ENCODE data around the gene NIFK.

NIFK gene

DNA sequence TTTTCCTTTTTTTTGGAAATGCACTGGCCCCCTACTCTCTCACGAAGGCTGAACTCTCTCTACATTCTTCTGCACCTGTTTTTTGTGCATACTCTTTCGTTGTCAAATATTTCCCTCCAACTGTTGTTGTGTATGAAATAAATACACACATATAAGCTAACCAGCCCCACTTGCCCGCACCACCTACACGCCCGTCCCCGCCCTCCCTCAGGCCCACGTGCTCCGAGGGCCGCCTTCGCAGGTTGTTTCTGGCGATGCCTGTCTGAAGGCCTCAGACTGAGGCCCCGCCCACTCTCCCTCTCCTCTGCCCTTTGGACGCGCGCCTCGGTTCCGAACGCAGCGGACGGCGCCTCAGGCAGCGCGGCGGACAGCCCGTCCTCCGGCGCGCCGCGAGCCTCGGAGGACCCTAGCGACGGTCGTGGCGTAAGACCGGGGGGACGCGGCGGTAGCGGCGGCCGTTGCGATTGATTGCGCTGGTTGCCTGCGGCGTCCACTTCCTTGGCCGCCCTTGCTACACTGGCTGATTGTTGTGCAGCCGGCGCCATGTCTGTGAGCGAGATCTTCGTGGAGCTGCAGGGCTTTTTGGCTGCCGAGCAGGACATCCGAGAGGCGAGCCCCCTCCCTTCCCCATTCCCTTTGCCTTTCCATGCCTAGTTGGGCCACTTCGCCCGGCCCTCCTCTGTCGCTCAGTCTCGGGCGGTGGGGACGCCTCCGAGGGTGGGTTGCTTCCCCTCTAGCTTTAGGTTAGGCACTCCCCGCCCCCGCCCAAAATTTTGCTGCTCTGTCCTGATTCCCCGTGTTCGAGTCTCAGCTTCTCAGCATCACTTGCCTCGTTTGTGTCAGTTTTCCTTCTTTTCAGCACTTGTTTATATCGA lies 18.8 kb upstream of the NIFK start, which contains the start of gene TSN (continued):
- TF ChIP-seq, protein P1, sequence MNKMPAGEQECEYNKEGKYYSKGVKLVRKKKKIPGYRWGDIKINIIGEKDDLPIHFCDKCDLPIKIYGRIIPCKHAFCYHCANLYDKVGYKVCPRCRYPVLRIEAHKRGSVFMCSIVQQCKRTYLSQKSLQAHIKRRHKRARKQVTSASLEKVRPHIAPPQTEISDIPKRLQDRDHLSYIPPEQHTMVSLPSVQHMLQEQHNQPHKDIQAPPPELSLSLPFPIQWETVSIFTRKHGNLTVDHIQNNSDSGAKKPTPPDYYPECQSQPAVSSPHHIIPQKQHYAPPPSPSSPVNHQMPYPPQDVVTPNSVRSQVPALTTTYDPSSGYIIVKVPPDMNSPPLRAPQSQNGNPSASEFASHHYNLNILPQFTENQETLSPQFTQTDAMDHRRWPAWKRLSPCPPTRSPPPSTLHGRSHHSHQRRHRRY (tag by site-specific recombination; IDR thresholded peaks at IDR 0.05): no peak
- no peak for TF ChIP-seq ZNF184 (tag by site-specific recombination; IDR thresholded peaks at IDR 0.05)
- no peak for TF ChIP-seq OSR2 (tag by site-specific recombination; IDR thresholded peaks at IDR 0.05)
- TF ChIP-seq EGR2 (tag by site-specific recombination; IDR thresholded peaks at IDR 0.05; ENCODE audit: low read depth): peak; percentile 93
- TF ChIP-seq ZNF610 (tag by site-specific recombination; IDR thresholded peaks at IDR 0.05; ENCODE audit: borderline replicate concordance): no peak
- TF ChIP-seq ZNF19 (tag by site-specific recombination; IDR thresholded peaks at IDR 0.05; ENCODE audit: low read depth): no peak
- TF ChIP-seq, protein P2, sequence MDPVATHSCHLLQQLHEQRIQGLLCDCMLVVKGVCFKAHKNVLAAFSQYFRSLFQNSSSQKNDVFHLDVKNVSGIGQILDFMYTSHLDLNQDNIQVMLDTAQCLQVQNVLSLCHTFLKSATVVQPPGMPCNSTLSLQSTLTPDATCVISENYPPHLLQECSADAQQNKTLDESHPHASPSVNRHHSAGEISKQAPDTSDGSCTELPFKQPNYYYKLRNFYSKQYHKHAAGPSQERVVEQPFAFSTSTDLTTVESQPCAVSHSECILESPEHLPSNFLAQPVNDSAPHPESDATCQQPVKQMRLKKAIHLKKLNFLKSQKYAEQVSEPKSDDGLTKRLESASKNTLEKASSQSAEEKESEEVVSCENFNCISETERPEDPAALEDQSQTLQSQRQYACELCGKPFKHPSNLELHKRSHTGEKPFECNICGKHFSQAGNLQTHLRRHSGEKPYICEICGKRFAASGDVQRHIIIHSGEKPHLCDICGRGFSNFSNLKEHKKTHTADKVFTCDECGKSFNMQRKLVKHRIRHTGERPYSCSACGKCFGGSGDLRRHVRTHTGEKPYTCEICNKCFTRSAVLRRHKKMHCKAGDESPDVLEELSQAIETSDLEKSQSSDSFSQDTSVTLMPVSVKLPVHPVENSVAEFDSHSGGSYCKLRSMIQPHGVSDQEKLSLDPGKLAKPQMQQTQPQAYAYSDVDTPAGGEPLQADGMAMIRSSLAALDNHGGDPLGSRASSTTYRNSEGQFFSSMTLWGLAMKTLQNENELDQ (tag by site-specific recombination; IDR thresholded peaks at IDR 0.05; ENCODE audit: low read depth): no peak
- TF ChIP-seq, protein P3, sequence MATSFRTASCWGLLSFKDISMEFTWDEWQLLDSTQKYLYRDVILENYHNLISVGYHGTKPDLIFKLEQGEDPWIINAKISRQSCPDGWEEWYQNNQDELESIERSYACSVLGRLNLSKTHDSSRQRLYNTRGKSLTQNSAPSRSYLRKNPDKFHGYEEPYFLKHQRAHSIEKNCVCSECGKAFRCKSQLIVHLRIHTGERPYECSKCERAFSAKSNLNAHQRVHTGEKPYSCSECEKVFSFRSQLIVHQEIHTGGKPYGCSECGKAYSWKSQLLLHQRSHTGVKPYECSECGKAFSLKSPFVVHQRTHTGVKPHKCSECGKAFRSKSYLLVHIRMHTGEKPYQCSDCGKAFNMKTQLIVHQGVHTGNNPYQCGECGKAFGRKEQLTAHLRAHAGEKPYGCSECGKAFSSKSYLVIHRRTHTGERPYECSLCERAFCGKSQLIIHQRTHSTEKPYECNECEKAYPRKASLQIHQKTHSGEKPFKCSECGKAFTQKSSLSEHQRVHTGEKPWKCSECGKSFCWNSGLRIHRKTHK (tag by site-specific recombination; IDR thresholded peaks at IDR 0.05): no peak
- no peak for TF ChIP-seq MYNN (tag by site-specific recombination; IDR thresholded peaks at IDR 0.05; ENCODE audit: borderline replicate concordance)
- peak; percentile 96 for TF ChIP-seq ZFHX2 (tag by site-specific recombination; conservative IDR thresholded peaks at IDR 0.05)
- no peak for TF ChIP-seq ZNF624 (tag by site-specific recombination; IDR thresholded peaks at IDR 0.05)
- TF ChIP-seq ZNF394 (tag by site-specific recombination; IDR thresholded peaks at IDR 0.05; ENCODE audit: borderline replicate concordance): peak; percentile 29; the same call in 1 of the 2 replicates
- TF ChIP-seq, protein P4, sequence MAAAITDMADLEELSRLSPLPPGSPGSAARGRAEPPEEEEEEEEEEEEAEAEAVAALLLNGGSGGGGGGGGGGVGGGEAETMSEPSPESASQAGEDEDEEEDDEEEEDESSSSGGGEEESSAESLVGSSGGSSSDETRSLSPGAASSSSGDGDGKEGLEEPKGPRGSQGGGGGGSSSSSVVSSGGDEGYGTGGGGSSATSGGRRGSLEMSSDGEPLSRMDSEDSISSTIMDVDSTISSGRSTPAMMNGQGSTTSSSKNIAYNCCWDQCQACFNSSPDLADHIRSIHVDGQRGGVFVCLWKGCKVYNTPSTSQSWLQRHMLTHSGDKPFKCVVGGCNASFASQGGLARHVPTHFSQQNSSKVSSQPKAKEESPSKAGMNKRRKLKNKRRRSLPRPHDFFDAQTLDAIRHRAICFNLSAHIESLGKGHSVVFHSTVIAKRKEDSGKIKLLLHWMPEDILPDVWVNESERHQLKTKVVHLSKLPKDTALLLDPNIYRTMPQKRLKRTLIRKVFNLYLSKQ (tag by site-specific recombination; IDR thresholded peaks at IDR 0.05; ENCODE audit: borderline replicate concordance): no peak
- no peak for TF ChIP-seq ZNF138 (tag by site-specific recombination; IDR thresholded peaks at IDR 0.05; ENCODE audit: borderline replicate concordance)
- no peak for TF ChIP-seq ZNF544 (tag by site-specific recombination; IDR thresholded peaks at IDR 0.05)
- TF ChIP-seq, protein P5, sequence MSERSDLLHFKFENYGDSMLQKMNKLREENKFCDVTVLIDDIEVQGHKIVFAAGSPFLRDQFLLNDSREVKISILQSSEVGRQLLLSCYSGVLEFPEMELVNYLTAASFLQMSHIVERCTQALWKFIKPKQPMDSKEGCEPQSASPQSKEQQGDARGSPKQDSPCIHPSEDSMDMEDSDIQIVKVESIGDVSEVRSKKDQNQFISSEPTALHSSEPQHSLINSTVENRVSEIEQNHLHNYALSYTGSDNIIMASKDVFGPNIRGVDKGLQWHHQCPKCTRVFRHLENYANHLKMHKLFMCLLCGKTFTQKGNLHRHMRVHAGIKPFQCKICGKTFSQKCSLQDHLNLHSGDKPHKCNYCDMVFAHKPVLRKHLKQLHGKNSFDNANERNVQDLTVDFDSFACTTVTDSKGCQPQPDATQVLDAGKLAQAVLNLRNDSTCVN (tag by site-specific recombination; optimal IDR thresholded peaks at IDR 0.05): peak; percentile 80
- no peak for TF ChIP-seq ZNF132 (tag by site-specific recombination; IDR thresholded peaks at IDR 0.05; ENCODE audit: borderline replicate concordance)
- TF ChIP-seq ZNF302 (tag by site-specific recombination; IDR thresholded peaks at IDR 0.05; ENCODE audit: low read depth): no peak
- TF ChIP-seq ZNF473 (tag by site-specific recombination; IDR thresholded peaks at IDR 0.05): no peak
- no peak for TF ChIP-seq ZNF16 (tag by site-specific recombination; IDR thresholded peaks at IDR 0.05; ENCODE audit: low read depth)
- TF ChIP-seq ZNF324 (tag by site-specific recombination; IDR thresholded peaks at IDR 0.05): no peak
- TF ChIP-seq ZNF37A (tag by site-specific recombination; IDR thresholded peaks at IDR 0.05): no peak
- no peak for TF ChIP-seq ZSCAN16 (tag by site-specific recombination; IDR thresholded peaks at IDR 0.05)
- TF ChIP-seq SP7 (tag by site-specific recombination; IDR thresholded peaks at IDR 0.05): peak; percentile 80
- TF ChIP-seq ZNF785 (tag by site-specific recombination; IDR thresholded peaks at IDR 0.05): no peak
- no peak for TF ChIP-seq ZNF654 (tag by site-specific recombination; IDR thresholded peaks at IDR 0.05; ENCODE audit: low read depth)
- TF ChIP-seq ZNF366 (tag by site-specific recombination; conservative IDR thresholded peaks at IDR 0.05): no peak
- TF ChIP-seq, protein P6, sequence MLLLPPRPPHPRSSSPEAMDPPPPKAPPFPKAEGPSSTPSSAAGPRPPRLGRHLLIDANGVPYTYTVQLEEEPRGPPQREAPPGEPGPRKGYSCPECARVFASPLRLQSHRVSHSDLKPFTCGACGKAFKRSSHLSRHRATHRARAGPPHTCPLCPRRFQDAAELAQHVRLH (tag by site-specific recombination; IDR thresholded peaks at IDR 0.05): peak; percentile 57
- no peak for TF ChIP-seq ZNF426 (tag by site-specific recombination; IDR thresholded peaks at IDR 0.05)
- TF ChIP-seq, protein P7, sequence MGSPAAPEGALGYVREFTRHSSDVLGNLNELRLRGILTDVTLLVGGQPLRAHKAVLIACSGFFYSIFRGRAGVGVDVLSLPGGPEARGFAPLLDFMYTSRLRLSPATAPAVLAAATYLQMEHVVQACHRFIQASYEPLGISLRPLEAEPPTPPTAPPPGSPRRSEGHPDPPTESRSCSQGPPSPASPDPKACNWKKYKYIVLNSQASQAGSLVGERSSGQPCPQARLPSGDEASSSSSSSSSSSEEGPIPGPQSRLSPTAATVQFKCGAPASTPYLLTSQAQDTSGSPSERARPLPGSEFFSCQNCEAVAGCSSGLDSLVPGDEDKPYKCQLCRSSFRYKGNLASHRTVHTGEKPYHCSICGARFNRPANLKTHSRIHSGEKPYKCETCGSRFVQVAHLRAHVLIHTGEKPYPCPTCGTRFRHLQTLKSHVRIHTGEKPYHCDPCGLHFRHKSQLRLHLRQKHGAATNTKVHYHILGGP (tag by site-specific recombination; IDR thresholded peaks at IDR 0.05): no peak
- no peak for TF ChIP-seq ZNF24 (tag by site-specific recombination; IDR thresholded peaks at IDR 0.05)

All from HEK293 (cell line).